Measurements from ENCODE around the gene MACROD2.

Gene MACROD2

DNA sequence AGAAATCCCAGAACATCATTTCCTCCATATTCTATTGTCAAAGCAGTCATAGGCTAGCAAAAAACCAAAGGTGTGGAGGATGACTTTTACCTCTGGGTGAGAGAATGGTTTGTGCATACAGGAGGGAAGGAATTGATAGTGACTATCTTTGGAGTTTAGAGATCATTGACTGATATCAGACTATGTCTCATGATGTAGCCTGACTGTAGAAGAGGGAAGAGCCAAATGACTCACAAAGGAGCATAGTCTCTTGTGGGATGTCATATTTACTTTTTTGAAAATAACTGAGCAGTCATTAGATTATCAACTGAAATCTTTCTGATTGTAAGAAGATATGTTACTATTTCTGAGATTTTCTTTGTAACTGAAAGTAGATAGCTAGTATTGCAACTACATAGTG lies 183.6 kb downstream of the MACROD2 start:
- CTCF ChIA-PET = no interaction called here
- no peak for DNase-seq (ENCODE audit: low read depth, low spot score)
- H3K4me3 ChIP-seq (ENCODE audit: low read depth, low read length) = no peak overlapping the region
- TF ChIP-seq, protein P1, sequence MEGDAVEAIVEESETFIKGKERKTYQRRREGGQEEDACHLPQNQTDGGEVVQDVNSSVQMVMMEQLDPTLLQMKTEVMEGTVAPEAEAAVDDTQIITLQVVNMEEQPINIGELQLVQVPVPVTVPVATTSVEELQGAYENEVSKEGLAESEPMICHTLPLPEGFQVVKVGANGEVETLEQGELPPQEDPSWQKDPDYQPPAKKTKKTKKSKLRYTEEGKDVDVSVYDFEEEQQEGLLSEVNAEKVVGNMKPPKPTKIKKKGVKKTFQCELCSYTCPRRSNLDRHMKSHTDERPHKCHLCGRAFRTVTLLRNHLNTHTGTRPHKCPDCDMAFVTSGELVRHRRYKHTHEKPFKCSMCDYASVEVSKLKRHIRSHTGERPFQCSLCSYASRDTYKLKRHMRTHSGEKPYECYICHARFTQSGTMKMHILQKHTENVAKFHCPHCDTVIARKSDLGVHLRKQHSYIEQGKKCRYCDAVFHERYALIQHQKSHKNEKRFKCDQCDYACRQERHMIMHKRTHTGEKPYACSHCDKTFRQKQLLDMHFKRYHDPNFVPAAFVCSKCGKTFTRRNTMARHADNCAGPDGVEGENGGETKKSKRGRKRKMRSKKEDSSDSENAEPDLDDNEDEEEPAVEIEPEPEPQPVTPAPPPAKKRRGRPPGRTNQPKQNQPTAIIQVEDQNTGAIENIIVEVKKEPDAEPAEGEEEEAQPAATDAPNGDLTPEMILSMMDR (IDR thresholded peaks at IDR 0.05; ENCODE audit: insufficient read depth, low read length, missing control alignments) = no peak
- POLR2A ChIA-PET = no interaction called here

DNA sequence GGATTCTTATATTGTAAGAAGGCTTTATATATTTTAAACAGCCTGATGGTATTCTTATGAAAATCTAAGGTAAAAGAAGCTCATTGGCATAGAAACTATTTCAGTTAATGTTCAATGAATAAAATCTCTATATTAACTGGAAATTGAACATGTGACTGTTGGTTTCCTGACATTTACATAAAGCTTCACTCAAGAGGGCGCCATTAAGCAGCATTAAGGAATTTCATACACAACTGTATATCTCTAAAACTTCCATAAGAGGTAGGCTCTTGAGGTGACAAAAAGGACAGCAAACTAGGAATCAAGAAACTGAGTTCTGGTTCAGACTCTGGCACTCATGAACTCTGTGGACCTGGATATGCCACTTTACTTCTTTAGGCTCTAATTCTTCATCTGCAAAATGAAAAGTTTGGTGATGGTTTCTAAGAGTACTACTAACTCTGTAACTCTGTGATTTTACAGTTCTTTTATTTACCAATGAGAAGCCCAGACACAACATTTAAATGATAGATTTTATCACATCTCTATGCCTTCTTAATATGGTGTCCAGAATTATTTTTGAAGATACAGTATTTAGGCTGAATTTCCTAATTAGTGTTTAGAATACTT lies 194.6 kb downstream of the MACROD2 start:
- POLR2A ChIA-PET = no interaction called here
- peak; percentile 7 for DNase-seq (ENCODE audit: low read depth, low spot score)
- CTCF ChIA-PET = interaction anchor here (0.6 to 3.8 kb wide), 7 partner anchors 13 to 148 kb away, joined by 3 to 25 read pairs (median 3); partner anchors contain the start of gene FLRT3
- no peak overlapping the region for H3K4me3 ChIP-seq (ENCODE audit: low read depth, low read length)
- TF ChIP-seq, protein P1 (IDR thresholded peaks at IDR 0.05; ENCODE audit: insufficient read depth, low read length, missing control alignments) = peak; percentile 39

DNA sequence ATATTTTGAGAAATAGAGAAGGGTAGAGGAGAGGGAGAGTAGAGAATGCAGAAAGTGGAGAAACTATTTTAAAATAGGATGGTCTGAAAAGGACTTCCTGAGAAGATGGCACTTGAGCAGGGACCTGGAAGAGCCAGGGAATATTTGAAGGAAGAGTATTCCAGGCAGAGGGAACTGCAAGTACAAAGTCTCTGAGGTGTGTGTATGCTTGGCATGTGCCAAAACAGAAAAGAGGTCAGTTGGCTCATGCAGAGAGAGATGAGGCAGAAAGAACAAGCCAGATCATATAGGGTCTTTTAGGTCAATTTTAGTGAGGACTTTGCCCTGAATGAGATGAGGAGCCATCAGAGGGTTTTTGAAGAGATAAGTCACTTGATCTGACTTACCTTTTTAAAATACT lies 196.2 kb downstream of the MACROD2 start:
- ChIA-PET POLR2A (no interaction called here), CTCF (interaction anchor here (3.8 kb wide), 1 partner anchor 73 kb away, joined by 25 read pairs; no protein-coding TSS in a partner anchor)
- H3K4me3 ChIP-seq (ENCODE audit: low read depth, low read length) = no peak overlapping the region
- DNase-seq (ENCODE audit: low read depth, low spot score) = no peak
- TF ChIP-seq, protein P1 (IDR thresholded peaks at IDR 0.05; ENCODE audit: insufficient read depth, low read length, missing control alignments) = no peak

DNA sequence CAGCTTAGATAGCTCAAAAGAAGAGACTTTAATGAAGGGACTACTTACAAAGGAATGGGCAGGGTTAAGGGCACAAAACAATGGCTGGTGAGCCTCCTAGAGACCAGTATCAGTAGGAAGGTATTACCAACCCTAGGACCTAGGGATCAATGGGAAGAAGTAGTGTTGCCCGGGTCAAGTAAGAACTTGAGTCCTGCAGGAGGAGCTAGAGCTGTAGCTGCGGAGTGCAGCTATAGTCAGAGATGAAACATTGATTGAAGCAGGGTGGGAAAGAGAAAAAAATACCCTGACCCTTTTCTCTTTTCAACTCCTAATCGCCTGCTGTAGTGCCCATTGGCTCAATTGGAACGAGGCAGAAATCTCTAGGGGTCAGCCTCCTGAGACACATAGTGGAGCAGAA lies 198.1 kb downstream of the MACROD2 start:
- ChIA-PET CTCF (interaction anchor here (1.0 to 1.1 kb wide), 3 partner anchors 71 to 144 kb away, joined by 3 to 5 read pairs (median 4); partner anchors contain the start of gene FLRT3), POLR2A (no interaction called here)
- H3K4me3 ChIP-seq (ENCODE audit: low read depth, low read length) = no peak overlapping the region
- TF ChIP-seq, protein P1 (IDR thresholded peaks at IDR 0.05; ENCODE audit: insufficient read depth, low read length, missing control alignments) = no peak
- no peak for DNase-seq (ENCODE audit: low read depth, low spot score)

DNA sequence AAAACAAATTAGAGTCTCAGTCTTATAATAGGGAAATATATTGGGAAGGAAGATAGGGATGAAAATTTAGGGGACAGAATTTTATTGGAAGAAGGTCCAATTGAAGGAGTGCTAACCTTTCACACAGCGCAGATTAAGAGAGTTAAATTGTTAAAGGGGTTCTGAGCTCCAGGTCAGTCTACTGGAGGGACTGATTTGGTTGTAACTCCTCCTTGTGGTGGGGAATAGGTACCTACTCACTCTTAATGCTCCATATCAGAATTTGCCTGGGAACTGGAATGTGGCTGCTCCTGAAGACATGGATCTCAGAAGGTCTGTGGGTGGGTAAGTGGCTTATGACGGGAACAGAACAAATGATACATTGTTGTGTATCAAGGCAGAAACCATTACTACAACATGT lies 198.6 kb downstream of the MACROD2 start:
- TF ChIP-seq, protein P1 (IDR thresholded peaks at IDR 0.05; ENCODE audit: insufficient read depth, low read length, missing control alignments) = peak; percentile 7
- POLR2A ChIA-PET = no interaction called here
- no peak for DNase-seq (ENCODE audit: low read depth, low spot score)
- H3K4me3 ChIP-seq (ENCODE audit: low read depth, low read length) = no peak overlapping the region
- CTCF ChIA-PET = interaction anchor here (1.0 to 1.1 kb wide), 2 partner anchors 74 to 144 kb away, joined by 3 to 5 read pairs; partner anchors contain the start of gene FLRT3

DNA sequence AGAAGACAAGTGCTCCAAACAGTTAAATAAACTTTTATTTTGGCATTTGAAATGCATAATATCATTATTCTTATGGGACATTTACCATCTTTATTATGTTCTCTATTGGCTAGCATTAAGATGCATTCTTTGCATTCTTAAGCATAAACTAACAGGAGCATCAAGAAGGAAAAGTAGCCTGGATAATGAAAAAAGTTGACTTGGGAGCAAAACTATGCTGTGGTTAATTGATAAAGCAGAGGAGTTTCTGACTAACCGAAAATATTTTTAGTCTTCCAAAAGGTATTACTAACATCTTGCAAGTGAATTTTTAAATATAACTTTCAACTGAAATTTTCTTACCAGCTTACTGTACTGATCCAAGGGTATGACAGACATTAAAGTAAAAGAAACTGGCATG lies 201.8 kb downstream of the MACROD2 start:
- DNase-seq (ENCODE audit: low read depth, low spot score) = peak; percentile 44
- H3K4me3 ChIP-seq (ENCODE audit: low read depth, low read length) = no peak overlapping the region
- TF ChIP-seq, protein P1 (IDR thresholded peaks at IDR 0.05; ENCODE audit: insufficient read depth, low read length, missing control alignments) = no peak
- POLR2A ChIA-PET = no interaction called here
- CTCF ChIA-PET = interaction anchor here (0.9 kb wide), 1 partner anchor 67 kb away, joined by 3 read pairs; no protein-coding TSS in a partner anchor
